ENCODE measurements around the gene PLB1.

- TF ChIP-seq CTCF (IDR thresholded peaks at IDR 0.05; ENCODE audit: low read length) (no peak), EZH2 (optimal IDR thresholded peaks at IDR 0.05; ENCODE audit: low read depth, low read length) (no peak), EZH2phosphoT487 (IDR thresholded peaks at IDR 0.05; ENCODE audit: low read length) (no peak)
These were observed 74.6 kb downstream of the PLB1 start for GRCh38 chr2:28570431-28570830.

All from MM.1S (cell line).